NK-92 (cell line): ENCODE measurements around the gene LILRB5.
"Not testable (repeated sequence)": the region's sequence is repeated elsewhere in the genome, so short reads cannot be mapped to it uniquely, and the experiment has no call there.

Source experiments
- DNase-seq: peaks from one replicate; lab custom pipeline; 2025; ENCODE audit not compliant: unreplicated experiment; lab: John Stamatoyannopoulos, UW

The LILRB5 gene

DNA sequence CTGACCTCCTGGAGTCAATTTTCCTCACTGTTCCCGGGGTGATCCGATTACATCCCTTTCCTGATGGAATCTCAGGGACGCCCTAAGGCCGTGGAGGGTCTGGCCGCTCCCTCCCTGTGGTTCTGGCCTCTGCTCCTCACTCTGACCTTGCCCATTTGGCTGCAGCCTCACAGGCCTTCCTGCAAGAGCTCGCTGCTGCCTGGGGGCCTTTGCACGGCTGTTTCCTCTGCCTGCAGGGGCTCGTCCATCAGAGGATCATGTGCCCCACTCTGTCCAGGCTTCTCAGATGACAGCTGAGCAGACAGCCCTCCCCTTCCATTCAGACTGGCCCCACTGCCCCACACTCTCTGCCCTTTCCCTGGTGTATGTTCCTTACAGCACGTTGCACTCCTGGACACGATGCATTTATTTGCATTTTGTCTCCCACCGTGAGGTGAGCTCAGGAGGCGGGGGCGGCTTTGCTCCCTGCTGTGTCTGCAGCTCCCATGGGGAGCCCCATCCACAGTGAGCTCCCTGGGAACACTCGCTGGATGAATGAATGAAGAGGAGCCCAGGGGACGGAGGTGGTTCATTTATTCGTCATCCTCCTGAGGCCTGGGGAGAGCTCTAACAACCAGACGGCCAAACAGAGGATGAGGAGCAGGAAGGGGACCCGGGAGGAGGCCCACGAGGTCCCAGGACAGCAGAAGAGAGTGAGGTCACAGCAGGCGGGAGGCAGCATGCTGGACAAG is 39.4 kb downstream of the LILRB5 start:
- DNase-seq: not testable (repeated sequence)

DNA sequence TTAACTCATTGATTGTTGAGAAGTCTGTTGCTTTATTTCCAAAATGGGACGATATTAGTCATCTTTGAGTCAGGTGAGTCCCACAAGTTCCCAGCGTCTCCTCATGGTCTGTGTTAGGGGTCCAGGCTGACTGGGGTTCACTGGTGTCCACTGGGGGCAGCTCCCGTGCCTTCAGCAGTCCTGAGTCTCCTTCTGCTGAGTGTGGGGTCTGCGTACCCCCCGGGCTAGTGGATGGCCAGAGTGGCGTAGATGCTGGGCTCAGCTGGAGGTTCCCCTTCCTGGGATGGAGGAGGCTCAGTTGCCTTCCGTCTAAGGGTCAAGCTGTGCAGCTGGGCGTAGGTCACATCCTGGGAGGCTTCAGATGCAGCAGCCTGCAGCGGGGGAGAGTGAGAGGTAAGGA is 40.2 kb downstream of the LILRB5 start:
- no peak for DNase-seq

DNA sequence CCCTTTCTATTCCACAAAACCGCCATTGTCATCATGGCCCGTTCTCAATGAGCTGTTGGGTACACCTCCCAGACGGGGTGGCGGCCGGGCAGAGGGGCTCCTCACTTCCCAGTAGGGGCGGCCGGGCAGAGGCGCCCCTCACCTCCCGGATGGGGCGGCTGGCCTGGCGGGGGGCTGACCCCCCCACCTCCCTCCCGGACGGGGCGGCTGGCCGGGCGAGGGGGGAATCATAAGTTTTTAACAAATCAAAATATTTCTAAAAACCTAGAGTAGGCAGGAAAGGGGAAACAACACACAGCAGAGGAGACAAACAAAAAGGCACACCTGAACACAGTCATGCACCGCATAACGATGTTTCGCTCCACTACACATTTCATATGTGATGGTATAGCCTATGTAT is 42.3 kb downstream of the LILRB5 start:
- not testable (repeated sequence) for DNase-seq

DNA sequence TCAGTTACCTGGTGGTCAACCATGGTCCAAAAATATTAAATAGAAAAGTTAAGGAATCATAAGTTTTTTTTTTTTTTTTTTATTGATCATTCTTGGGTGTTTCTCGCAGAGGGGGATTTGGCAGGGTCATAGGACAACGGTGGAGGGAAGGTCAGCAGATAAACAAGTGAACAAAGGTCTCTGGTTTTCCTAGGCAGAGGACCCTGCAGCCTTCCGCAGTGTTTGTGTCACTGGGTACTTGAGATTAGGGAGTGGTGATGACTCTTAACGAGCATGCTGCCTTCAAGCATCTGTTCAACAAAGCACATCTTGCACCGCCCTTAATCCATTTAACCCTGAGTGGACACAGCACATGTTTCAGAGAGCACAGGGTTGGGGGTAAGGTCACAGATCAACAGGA is 42.9 kb downstream of the LILRB5 start:
- DNase-seq: not testable (repeated sequence)

DNA sequence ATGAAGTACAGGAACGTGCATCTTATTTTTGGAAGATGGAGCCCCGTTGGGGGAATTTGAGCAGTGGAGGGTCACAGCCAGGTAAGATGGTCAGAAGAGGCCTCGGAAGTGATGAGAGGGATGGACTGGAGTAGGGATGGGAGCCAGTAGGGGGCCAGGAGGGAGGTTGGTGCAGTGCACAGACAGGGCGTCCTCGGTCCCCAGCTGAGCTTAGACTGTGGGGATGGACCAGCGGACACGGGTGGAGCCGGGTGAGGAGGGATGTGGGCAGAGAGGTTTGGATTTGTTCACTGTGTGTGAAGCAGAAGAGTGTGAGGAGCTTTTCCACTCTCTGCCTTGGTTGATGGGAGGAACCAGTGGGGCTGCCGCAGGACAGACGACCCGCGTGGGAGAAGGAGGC is 45.8 kb downstream of the LILRB5 start:
- DNase-seq: no peak

DNA sequence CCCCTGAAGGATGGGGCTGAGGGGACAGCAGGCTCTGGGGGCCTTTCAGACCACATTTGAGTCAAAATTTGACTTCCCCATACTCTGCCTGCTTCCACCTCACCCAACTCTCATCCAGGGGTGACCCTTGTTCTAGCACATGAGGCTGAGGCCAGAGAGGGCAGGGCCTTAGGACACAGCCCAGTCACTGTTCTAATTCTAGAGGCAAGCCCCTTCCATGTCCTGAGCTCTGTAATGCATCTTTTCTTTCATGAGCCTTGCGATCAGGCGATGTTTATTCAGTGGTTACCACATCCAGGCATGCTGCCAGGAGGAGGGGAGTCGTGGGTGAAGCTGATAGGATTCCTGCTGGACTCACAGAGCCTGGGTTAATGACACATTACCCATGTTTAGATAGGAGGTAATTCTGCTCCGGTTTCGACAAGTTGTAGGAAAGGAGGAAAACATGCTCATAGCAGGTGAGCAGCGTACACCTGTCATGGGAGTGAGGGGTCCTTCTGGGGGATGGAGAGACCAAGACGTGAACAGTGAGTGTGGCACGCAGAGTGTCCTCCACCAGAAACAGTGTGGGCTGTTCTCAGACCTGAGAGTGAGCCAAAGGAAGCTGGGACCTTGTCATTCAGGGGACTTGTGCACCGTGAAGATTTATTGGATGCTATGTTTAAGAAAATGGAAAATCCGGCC is 47.1 kb downstream of the LILRB5 start:
- no peak for DNase-seq

DNA sequence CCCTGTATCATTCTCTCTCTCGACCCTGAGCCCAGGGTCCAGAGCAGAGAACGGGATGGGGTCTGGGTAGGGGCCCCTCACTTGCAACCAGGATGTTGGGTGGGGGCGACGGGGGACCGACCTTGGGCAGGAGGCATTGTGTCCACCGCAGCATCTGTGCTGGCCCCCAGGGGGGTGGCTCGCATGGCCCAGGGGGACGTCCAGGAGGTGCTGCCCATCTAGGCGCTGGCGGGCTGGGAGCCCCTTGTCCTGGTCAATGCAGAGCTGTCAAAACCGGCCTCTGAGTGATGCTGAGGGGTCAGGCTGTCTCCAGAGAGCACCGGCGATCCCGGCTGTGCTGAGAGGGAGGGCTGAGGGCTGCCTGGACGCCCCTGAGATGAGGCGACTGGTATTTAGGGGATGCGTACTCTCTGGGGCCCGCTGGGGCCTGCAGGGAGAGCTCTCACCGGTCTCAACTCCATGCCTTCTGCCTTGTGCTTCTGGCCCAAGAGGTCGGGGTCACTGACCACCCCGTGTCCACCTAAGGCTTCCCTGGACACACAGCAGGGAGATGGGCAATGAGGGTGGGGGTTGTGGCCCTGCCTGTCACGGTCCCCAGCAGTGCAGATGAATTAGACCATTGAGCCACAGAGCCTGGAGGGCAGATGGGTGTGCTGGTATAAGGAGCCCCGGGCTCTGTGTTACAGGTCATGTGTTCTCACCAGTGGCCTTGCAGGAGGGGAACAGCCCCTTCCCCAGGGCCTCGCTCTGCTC is 47.8 kb downstream of the LILRB5 start:
- no peak for DNase-seq

DNA sequence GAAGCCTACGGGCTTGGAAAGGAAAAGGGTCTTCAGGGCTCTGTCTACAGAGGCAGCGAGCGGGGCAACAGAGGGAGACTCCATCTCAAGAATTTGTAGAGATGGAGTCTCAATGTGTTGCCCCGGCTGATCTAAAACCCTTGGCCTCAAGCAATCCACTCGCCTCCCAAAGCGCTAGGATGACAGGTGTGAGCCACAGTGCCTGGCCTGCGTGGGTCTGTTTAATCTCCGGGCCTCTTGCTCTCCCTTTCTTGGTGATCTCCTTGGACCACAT is 48.4 kb downstream of the LILRB5 start:
- DNase-seq: no peak

DNA sequence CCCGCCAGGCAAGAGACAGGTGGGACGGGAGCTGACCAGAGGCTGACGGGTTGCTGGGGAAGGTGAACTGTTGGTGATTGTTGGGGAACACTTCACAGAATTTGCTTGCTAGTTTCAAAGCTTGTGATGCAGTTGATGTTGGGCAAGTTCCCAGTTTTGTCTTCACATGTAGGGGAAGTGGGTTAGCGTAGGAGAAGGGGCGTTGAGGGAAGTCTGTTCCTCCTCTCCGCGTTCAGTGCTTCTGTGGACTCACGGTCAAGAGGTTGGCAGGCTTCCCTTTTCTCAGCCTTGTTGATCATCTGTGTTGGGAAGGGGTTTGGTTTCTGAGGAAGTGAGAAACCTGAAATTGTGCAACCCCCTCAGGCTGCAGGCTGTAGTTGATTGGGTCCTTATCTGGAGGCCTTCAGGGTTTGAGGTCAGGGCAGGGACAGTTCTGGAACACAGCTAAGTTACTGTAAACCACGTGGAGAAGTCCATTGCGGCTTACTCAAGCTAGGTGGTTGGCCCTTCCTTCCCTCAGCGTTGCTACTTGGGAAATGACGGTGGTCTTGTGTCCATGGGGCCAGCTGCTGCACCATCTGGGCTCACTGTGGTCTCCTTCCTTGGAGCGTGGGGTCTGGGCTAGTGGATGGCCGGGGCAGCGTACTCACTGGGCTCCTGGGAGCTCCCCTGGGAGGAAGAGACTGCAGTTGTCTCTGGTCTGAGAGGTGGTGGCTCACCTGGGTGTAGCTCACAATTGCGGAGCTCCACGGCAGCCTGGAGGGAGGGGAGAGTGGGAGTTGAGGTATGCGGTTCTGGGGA is 48.9 kb downstream of the LILRB5 start:
- DNase-seq: no peak

DNA sequence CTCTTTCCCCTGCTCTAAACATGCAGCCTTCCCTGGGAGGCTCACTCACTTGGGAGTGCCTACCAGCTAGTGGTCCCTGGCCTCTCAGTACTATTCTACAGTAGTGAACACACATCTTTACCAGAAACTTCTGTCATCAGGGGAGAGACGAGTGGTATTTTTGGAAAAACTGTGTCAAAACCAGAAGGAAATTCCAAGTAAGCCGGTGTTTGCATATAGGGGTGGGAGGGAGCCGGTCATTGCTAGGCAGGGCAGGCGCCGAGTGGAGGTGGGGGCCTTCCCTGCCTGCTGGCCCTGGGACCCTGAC is 49.4 kb downstream of the LILRB5 start:
- no peak for DNase-seq

DNA sequence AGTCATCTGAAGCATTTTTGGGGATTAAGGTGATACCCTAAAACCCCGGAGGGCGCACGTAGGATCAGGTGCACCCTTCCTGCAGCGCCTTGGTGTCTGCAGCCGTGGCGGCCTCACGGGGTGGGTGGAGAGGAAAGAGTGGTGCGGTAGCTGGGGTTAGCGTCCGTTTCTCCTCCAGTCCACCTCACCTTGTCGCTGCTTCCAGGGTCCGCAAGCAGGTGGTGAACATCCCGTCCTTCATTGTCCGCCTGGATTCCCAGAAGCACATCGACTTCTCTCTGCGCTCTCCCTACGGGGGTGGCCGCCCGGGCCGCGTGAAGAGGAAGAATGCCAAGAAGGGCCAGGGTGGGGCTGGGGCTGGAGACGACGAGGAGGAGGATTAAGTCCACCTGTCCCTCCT is 49.9 kb downstream of the LILRB5 start:
- not testable (repeated sequence) for DNase-seq

DNA sequence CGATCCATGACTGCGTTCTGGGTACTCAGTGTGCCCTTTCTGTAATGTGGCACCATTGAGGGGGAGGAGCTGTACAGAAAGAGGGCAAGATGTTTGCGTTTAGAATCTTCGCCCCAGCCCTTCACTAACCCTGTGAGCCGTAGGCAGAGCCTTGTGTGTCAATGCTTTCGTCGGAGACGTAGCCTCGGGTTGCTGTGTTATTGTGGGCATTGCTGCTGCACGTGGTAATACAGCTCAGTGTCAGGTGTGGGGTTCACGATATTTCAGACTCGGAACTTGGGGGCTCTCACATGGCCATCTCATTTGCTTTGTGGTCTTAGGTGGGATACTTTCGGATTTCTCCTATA is 50.3 kb downstream of the LILRB5 start:
- DNase-seq: no peak

DNA sequence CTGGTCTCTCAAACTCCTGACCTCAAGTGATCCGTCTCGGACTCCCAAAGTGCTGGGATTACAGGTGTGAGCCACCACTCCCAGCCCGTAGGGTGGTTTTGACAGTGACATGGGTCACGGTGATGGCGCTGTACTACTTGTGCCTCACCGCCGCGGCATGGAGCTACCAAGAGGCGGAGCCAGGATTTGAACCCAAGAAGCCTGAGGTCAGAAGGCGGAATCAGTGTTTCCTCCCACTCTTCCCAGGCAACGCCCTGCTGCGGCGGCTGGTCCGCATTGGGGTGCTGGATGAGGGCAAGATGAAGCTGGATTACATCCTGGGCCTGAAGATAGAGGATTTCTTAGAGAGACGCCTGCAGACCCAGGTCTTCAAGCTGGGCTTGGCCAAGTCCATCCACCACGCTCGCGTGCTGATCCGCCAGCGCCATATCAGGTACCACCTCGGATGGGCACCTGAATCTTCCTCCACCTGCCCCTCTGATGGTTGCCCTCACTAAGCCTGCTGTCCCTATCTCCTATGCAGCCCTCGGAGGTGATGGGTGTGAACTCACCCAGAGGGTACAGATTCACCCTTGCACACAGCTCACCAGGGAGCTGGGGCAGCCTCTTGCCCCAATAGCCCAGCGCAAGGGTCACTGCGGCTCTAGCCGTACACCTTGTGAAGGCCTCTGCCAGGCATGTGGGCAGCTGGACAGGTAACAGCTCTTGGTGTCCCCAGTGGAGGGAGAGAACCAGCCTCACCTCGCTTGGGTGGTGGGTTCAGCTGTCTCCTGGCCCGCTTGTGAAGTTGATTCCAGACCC is 50.8 kb downstream of the LILRB5 start:
- no peak for DNase-seq

DNA sequence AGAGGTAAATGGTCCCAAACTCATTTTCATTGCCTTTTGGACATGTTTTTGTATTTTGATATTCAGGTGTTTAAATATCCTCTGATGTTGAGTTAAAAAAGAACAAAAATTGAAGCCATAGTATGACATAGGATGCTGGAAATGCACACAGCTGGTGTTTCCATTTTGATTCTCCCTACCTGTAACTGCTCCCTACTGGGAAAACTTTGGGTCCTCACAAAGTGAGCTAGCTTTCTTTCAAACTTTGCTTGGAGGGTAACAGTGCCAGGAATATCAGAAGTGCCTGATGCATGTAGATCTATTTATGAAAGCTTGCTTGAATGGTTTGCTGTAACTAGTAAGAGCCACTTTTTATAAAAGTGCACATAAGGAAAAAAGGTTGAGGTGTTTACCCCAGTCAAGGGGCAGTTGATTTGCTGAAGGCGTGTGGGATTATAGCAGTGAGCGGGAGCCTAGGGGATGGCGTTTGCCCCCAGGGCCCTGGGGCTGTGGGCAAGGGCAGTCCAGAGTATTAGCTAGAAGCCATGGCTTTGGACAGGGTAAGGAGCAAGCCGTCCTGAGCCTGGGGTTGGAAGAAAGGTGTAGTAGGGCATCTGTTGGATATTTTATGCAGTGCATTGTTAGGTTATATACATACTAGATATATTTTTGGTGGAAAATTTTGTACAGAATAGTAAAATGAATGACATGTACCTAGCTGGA is 52.2 kb downstream of the LILRB5 start:
- no peak for DNase-seq

DNA sequence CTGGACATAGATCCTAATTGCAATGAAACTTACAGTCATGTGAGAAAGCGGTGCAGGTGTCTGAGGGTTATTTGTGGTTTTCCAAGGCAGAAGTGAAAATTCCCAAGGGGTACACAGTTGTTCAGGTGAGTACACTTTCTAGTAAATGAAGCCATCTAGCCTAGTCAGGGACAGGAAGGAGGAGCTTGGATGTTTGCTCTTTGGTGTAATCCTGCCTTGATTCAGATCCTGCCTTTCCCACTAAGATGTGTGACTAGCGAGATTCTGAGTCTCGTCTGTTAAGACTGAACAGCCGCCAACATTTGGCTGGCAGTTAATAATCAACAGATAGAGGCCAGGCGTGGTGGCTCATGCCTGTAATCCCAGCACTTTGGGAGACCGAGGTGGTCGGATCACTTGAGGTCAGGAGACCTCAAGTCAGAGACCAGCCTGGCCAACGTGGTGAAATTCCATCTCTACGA is 53.9 kb downstream of the LILRB5 start:
- no peak for DNase-seq

DNA sequence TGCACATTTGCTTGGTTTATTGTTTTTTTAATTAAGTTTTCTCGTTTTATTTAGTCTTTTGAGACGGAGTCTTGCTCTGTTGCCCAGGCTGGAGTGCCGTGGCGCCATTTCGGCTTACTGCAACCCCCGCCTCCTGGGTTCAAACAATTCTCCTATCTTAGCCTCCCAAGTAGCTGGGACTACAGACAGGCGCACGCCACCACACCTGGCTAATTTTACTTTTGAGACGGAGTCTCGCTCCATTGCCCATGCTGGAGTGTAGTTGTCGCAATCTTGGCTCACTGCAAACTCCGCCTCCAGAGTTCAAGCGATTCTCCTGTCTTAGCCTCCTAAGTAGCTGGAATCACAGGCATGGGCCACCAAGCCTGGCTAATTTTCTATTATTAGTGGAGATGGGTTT is 55.1 kb downstream of the LILRB5 start:
- no peak for DNase-seq

DNA sequence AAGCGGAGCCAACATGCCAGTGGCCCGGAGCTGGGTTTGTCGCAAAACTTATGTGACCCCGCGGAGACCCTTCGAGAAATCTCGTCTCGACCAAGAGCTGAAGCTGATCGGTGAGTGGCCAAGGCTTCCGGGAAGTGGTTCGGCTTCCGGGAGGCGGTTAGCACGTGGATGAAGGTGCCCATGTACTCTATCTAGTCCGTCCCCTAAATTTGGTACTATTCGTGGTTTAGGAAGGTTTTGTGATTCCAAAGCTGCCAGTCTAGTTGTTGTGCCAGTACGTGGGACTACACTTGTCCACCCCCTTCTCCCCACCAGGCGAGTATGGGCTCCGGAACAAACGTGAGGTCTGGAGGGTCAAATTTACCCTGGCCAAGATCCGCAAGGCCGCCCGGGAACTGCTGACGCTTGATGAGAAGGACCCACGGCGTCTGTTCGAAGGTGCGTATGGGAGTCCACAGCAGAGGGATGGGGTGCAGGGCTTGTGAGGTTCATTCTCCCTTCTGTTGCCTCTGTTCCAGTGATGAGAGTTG is 55.8 kb downstream of the LILRB5 start:
- DNase-seq: no peak
